ENCODE results near the gene PTGS2. TPM values are rescaled to one million over a fixed set of nuclear protein-coding genes. Genes with fewer than 3 reads are reported as not detected.

PTGS2 gene
- total and polyA plus RNA-seq, 9 of the 15 experiments (the other 6 are each of a cell fraction or from before 2014, with no cell fraction given): 0.01 TPM; not detected in 8

GRCh38 chr1:186672131-186672530 lies 8.1 kb downstream of the PTGS2 start:
- CTCF ChIA-PET (ENCODE audit: low intra/inter-chr PET ratio): no interaction called here
- Histone ChIP-seq H3K9ac (ENCODE audit: insufficient read depth in 1 of 2, low read depth in 2 of 2, low read length in 2 of 2) (no peak overlapping the region), H3K36me3 (ENCODE audit: control insufficient read depth, insufficient read depth, low read length) (no peaks in the 10 kb centered on the region), H3K79me2 (ENCODE audit: control insufficient read depth, insufficient read depth, low read length) (no peaks in the 10 kb centered on the region), H3K27ac (ENCODE audit: extremely low read depth, low read depth, low read length) (no peak overlapping the region), H3K4me1 (replicated peaks in 1 of 2; ENCODE audit: control insufficient read depth in 2 of 2, insufficient read depth in 2 of 2, low read length in 2 of 2) (no peaks in the 10 kb centered on the region), H3K4me2 (ENCODE audit: insufficient read depth, low read length) (no peak overlapping the region), H4K20me1 (replicated peaks; ENCODE audit: control insufficient read depth, insufficient read depth, low read length) (no peaks in the 10 kb centered on the region), H2AFZ (ENCODE audit: low read depth, low read length) (no peak overlapping the region), H3K9me1 (ENCODE audit: control insufficient read depth, insufficient read depth, low read length) (no peaks in the 10 kb centered on the region), H3K4me3 (no peak overlapping the region), H3K9me3 (replicated peaks; ENCODE audit: control insufficient read depth, insufficient read depth, low read depth, low read length) (no peaks in the 10 kb centered on the region), H3K27me3 (ENCODE audit: control insufficient read depth in 2 of 2, insufficient read depth in 2 of 2, low read length in 2 of 2) (no peaks in the 10 kb centered on the region)
- BruUV-seq (replicated peaks): no TSS peak
- POLR2A ChIA-PET: no interaction called here
- FAIRE-seq (no peak), DNase-seq (ENCODE audit: extremely low read depth in 1 of 4, low spot score in 3 of 4) (no peak), ATAC-seq (no peak)
- WGBS (ENCODE audit: insufficient coverage, low coverage, missing lambda C conversion rate): 6% methylated on average over 2 of the region's 2 CpGs
- intact Hi-C loops (cut with micrococcal nuclease): no loop called here
- TF ChIP-seq SAP30 (IDR thresholded peaks at IDR 0.05; ENCODE audit: borderline replicate concordance, insufficient read depth, low read depth, low read length, poor library complexity, severe bottlenecking) (no peak), MAFF (IDR thresholded peaks at IDR 0.05; ENCODE audit: low read length) (no peak), PHB2 (IDR thresholded peaks at IDR 0.05; ENCODE audit: low read depth) (no peak), RAD21 (CRISPR knock-in tag; conservative IDR thresholded peaks at IDR 0.05 in 1 of 2, IDR thresholded peaks at IDR 0.05 in 1 of 2) (no peak), ZNF407 (IDR thresholded peaks at IDR 0.05; ENCODE audit: low read depth) (no peak), RBFOX2 (IDR thresholded peaks at IDR 0.05; ENCODE audit: low read depth, low read length) (no peak), ARID2 (IDR thresholded peaks at IDR 0.05) (no peak), HNRNPLL (IDR thresholded peaks at IDR 0.05; ENCODE audit: low read depth, low read length, poor library complexity, severe bottlenecking) (no peak), MEF2D (tag; conservative IDR thresholded peaks at IDR 0.05; ENCODE audit: low read depth) (no peak), POLR2H (tag; IDR thresholded peaks at IDR 0.05; ENCODE audit: low read depth) (no peak), DLX4 (CRISPR knock-in tag; IDR thresholded peaks at IDR 0.05) (no peak), FOSL1 (tag; conservative IDR thresholded peaks at IDR 0.05) (no peak), KAT8 (IDR thresholded peaks at IDR 0.05; ENCODE audit: low read depth) (no peak), ZNF766 (CRISPR knock-in tag; conservative IDR thresholded peaks at IDR 0.05) (no peak), MYNN (IDR thresholded peaks at IDR 0.05) (no peak), MYNN (CRISPR knock-in tag; IDR thresholded peaks at IDR 0.05) (no peak)
- in situ Hi-C loops (cut with MboI): no loop called here
